Loucy (cell line): Measurements from ENCODE around the gene CTRB2.

Experiments used
- H2AFZ ChIP-seq: fragments of 200-600 bp; sonication (generic); 2 replicates; pipeline ENCODE4 v1.6.0; 2016; ENCODE audit warnings: antibody characterized with exemption, mild to moderate bottlenecking, low read length, moderate library complexity
- H3F3A ChIP-seq: fragments of 200-600 bp; 2 replicates; pipeline ENCODE4 v1.6.0; 2016; ENCODE audit warnings: antibody characterized with exemption, low read depth, mild to moderate bottlenecking
- H3K27me3 ChIP-seq: fragments of 200-600 bp; sonication (generic); 2 replicates; pipeline ENCODE4 v1.6.1; 2014; ENCODE audit warnings: low read length, mild to moderate bottlenecking; ENCODE audit not compliant: insufficient read depth, poor library complexity, severe bottlenecking
- H3K36me3 ChIP-seq: fragments of 200-600 bp; sonication (generic); 2 replicates; pipeline ENCODE4 v1.6.1; 2016; ENCODE audit warnings: low read length; ENCODE audit not compliant: insufficient read depth
- H3K4me1 ChIP-seq: fragments of 200-600 bp; sonication (generic); 2 replicates; pipeline ENCODE4 v1.5.1; 2014; ENCODE audit warnings: low read length, mild to moderate bottlenecking; ENCODE audit not compliant: insufficient read depth, poor library complexity, severe bottlenecking
- H3K4me2 ChIP-seq: fragments of 200-600 bp; sonication (generic); 2 replicates; pipeline ENCODE4 v1.6.0; 2014; ENCODE audit warnings: antibody characterized with exemption, low read length, low read depth, mild to moderate bottlenecking; ENCODE audit not compliant: poor library complexity, severe bottlenecking
- H3K4me3 ChIP-seq: fragments of 200-600 bp; sonication (generic); 2 replicates; pipeline ENCODE4 v1.5.1; 2014; ENCODE audit warnings: low read length, mild to moderate bottlenecking, mixed read lengths; ENCODE audit not compliant: poor library complexity, severe bottlenecking
- H3K79me2 ChIP-seq: fragments of 200-600 bp; sonication (generic); 2 replicates; pipeline ENCODE4 v1.6.1; 2014; ENCODE audit warnings: low read length; ENCODE audit not compliant: insufficient read depth
- H3K9ac ChIP-seq: fragments of 200-600 bp; sonication (generic); 2 replicates; pipeline ENCODE4 v1.6.0; 2014; ENCODE audit warnings: mild to moderate bottlenecking, low read depth, low read length, moderate library complexity; ENCODE audit not compliant: poor library complexity, severe bottlenecking
- H3K9me2 ChIP-seq: fragments of 200-600 bp; sonication (generic); replicated peaks from 2 replicates; pipeline ENCODE4 v1.6.1; 2016; ENCODE audit warnings: low read depth, low read length, mixed read lengths
- H3K9me3 ChIP-seq: fragments of 200-600 bp; sonication (generic); 2 replicates; pipeline ENCODE4 v1.6.1; 2014; ENCODE audit warnings: mild to moderate bottlenecking, antibody characterized with exemption, low read length, low read depth; ENCODE audit not compliant: insufficient read depth
- H4K20me1 ChIP-seq: fragments of 200-600 bp; sonication (generic); 2 replicates; pipeline ENCODE4 v1.6.0; 2014; ENCODE audit warnings: antibody characterized with exemption, low read length, mild to moderate bottlenecking; ENCODE audit not compliant: insufficient read depth, poor library complexity, severe bottlenecking
- CTCF ChIP-seq: fragments of 200-600 bp; sonication (generic); conservative IDR thresholded peaks from 2 replicates; pipeline ENCODE4 v1.5.1; 2014; ENCODE audit warnings: mild to moderate bottlenecking, antibody characterized with exemption, low read length
- EZH2phosphoT487 ChIP-seq: fragments of 200-600 bp; IDR thresholded peaks from 2 replicates; pipeline ENCODE4 v1.6.1; 2018; ENCODE audit warnings: antibody characterized with exemption, mild to moderate bottlenecking, moderate library complexity, borderline replicate concordance

The CTRB2 gene

GRCh38 chr16:75169899-75170405 is 37.0 kb downstream of the CTRB2 start:
- Histone ChIP-seq H3K9me3 (peaks cover 36% of the 10 kb centered on the region; the same call in 1 of the 2 replicates), H3K27me3 (no peaks in the 10 kb centered on the region), H2AFZ (no peak overlapping the region), H3K9me2 (no peaks in the 10 kb centered on the region), H3K79me2 (no peaks in the 10 kb centered on the region), H3K4me3 (no peak overlapping the region), H3K36me3 (peaks cover 68% of the 10 kb centered on the region), H3K4me2 (no peak overlapping the region), H4K20me1 (no peaks in the 10 kb centered on the region), H3K9ac (no peak overlapping the region), H3F3A (no peaks in the 10 kb centered on the region), H3K4me1 (no peaks in the 10 kb centered on the region)
- TF ChIP-seq CTCF (no peak), EZH2phosphoT487 (no peak)

DNA sequence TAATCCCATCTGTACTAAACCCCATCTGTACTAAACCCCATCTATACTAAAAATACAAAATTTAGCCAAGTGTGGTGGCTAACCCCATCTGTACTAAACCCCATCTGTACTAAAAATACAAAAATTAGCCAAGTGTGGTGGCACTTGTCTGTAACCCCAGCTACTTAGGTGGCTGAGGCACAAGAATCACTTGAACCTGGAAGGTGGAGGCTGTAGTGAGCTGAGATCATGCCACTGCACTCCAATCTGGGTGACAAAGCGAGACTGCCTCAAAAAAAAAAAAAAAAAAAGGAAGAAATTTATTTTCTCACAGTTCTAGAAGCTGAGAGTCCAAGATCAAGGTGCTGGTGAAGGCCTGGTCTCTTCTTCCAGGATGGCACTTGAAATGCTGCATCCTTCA is 46.6 kb downstream of the CTRB2 start:
- Histone ChIP-seq H2AFZ (no peak overlapping the region), H4K20me1 (no peaks in the 10 kb centered on the region), H3K9ac (no peak overlapping the region), H3F3A (no peaks in the 10 kb centered on the region; the same call in 1 of the 2 replicates), H3K4me2 (no peak overlapping the region), H3K27me3 (no peaks in the 10 kb centered on the region), H3K4me3 (no peak overlapping the region), H3K36me3 (peaks cover 23% of the 10 kb centered on the region; the same call in 1 of the 2 replicates), H3K4me1 (no peaks in the 10 kb centered on the region), H3K9me2 (no peaks in the 10 kb centered on the region), H3K9me3 (no peaks in the 10 kb centered on the region), H3K79me2 (peaks cover 9% of the 10 kb centered on the region; the same call in 1 of the 2 replicates)
- no peak for TF ChIP-seq CTCF
- no peak for TF ChIP-seq EZH2phosphoT487
